ENCODE measurements around the gene ATP10A.

Gene ATP10A

DNA sequence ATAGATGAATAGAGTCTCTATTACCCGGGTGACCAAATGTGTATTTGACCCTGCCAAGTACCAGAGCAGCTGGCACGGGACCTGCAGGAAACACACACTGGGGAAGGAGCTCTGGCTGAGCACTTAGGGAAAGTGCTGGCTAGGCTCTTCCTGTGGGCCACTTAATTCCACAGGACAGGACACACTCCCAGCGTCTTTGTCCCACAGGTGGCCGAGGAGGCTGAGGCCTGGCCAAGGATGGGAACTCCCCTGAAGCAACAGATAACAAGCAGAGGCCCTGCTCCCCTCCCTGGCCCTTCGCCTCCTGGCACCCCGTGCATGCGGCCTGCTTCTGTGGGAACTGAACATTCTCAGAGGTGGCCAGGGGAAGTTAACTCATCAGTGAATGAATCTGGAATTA is 180.8 kb downstream of the ATP10A start:
- TF ChIP-seq, protein P1, sequence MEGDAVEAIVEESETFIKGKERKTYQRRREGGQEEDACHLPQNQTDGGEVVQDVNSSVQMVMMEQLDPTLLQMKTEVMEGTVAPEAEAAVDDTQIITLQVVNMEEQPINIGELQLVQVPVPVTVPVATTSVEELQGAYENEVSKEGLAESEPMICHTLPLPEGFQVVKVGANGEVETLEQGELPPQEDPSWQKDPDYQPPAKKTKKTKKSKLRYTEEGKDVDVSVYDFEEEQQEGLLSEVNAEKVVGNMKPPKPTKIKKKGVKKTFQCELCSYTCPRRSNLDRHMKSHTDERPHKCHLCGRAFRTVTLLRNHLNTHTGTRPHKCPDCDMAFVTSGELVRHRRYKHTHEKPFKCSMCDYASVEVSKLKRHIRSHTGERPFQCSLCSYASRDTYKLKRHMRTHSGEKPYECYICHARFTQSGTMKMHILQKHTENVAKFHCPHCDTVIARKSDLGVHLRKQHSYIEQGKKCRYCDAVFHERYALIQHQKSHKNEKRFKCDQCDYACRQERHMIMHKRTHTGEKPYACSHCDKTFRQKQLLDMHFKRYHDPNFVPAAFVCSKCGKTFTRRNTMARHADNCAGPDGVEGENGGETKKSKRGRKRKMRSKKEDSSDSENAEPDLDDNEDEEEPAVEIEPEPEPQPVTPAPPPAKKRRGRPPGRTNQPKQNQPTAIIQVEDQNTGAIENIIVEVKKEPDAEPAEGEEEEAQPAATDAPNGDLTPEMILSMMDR (IDR thresholded peaks at IDR 0.05; ENCODE audit: borderline replicate concordance, insufficient read depth, low read depth, low read length), result no peak
- H3K4me3 ChIP-seq (ENCODE audit: low read depth, low read length), result no peak overlapping the region

DNA sequence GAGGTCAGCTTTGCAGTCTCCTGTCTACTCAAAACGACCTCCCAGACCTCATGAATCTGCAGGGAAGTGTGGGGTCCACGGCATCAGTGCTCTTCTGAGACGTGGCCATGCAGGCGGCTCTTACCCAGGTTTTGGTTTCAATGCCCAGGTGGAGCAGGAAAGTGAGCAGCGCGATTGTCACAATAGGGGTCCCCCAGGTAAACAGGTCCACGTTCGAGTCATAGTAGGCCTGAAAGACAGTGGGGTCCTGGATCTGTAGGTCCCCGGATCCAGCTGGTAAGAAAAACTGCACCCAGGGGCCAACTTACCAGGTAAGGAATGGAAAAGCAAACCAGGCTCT is 182.5 kb downstream of the ATP10A start:
- no peak overlapping the region for H3K4me3 ChIP-seq (ENCODE audit: low read depth, low read length)
- TF ChIP-seq, protein P1 (IDR thresholded peaks at IDR 0.05; ENCODE audit: borderline replicate concordance, insufficient read depth, low read depth, low read length), result no peak

GRCh38 chr15:25679964-25680685 is 183.0 kb downstream of the ATP10A start:
- TF ChIP-seq, protein P1 (IDR thresholded peaks at IDR 0.05; ENCODE audit: borderline replicate concordance, insufficient read depth, low read depth, low read length), result no peak
- no peak overlapping the region for H3K4me3 ChIP-seq (ENCODE audit: low read depth, low read length)

DNA sequence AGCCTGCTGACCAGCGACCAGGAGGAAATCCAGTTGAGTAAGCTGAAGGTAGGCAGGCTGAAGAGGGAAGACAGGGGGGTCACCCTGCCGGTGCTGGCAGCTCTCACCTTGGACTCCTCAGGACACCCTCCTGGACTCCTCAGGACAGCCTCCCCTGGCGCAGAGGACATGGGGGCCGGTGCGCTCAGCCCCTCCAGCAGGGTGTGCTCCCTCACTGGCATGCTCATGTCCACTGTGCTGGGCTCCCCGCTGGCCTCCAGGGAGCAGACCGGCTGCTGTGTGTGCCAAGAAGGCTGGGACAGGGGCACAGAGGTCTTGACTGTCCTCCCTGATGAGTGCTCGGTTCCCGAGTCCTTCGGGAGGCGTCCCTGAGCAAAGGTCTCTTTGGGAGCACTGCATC is 183.6 kb downstream of the ATP10A start:
- TF ChIP-seq, protein P1 (IDR thresholded peaks at IDR 0.05; ENCODE audit: borderline replicate concordance, insufficient read depth, low read depth, low read length), result no peak
- H3K4me3 ChIP-seq (ENCODE audit: low read depth, low read length), result no peak overlapping the region

GRCh38 chr15:25678500-25678855 is 184.6 kb downstream of the ATP10A start:
- H3K4me3 ChIP-seq (ENCODE audit: low read depth, low read length), result no peak overlapping the region
- TF ChIP-seq, protein P1 (IDR thresholded peaks at IDR 0.05; ENCODE audit: borderline replicate concordance, insufficient read depth, low read depth, low read length), result no peak

GRCh38 chr15:25677719-25678499 is 185.2 kb downstream of the ATP10A start:
- TF ChIP-seq, protein P1 (IDR thresholded peaks at IDR 0.05; ENCODE audit: borderline replicate concordance, insufficient read depth, low read depth, low read length), result no peak
- no peak overlapping the region for H3K4me3 ChIP-seq (ENCODE audit: low read depth, low read length)

DNA sequence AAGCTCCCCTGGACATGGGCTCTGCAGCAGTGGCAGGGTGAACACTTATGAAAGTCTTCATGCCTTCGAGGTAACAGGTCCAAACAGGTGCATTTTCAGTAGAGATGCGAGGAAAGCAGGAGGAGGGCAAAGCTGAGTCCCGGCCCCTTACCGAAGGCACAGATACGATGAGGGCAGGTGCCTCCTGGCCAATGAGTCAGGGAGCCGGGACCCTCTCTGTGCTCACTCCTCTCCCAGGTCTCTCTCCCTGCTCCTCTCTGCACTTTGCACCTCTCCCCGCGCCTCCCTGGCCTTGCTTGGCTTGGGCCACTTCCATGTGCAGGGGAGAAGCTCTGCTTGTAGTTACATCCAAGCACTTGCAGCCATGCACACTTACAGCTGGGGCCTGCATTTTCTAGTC is 187.1 kb downstream of the ATP10A start:
- H3K4me3 ChIP-seq (ENCODE audit: low read depth, low read length), result no peak overlapping the region
- TF ChIP-seq, protein P1 (IDR thresholded peaks at IDR 0.05; ENCODE audit: borderline replicate concordance, insufficient read depth, low read depth, low read length), result no peak

Data from GM12875 (cell line).